ENCODE measurements around the gene IRX3.

DNA sequence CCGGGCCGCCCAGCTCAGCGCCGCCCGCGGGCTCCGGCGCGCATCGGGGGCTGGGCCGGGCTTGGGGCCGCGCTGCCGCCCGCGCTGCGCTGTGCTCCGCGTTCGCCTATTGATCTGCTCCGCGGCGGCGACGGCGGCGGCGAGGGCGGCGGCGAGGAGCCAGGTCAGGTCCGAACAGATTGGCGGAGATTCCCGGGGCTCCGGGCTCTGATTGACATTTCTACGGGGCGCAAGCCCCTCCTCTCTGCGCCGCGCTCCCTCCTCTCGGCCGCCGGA is 559 bp downstream of the IRX3 start:
- TF ChIP-seq, protein P1, sequence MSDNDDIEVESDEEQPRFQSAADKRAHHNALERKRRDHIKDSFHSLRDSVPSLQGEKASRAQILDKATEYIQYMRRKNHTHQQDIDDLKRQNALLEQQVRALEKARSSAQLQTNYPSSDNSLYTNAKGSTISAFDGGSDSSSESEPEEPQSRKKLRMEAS (IDR thresholded peaks at IDR 0.05; ENCODE audit: low read depth, low read length) = no peak
- TF ChIP-seq, protein P2, sequence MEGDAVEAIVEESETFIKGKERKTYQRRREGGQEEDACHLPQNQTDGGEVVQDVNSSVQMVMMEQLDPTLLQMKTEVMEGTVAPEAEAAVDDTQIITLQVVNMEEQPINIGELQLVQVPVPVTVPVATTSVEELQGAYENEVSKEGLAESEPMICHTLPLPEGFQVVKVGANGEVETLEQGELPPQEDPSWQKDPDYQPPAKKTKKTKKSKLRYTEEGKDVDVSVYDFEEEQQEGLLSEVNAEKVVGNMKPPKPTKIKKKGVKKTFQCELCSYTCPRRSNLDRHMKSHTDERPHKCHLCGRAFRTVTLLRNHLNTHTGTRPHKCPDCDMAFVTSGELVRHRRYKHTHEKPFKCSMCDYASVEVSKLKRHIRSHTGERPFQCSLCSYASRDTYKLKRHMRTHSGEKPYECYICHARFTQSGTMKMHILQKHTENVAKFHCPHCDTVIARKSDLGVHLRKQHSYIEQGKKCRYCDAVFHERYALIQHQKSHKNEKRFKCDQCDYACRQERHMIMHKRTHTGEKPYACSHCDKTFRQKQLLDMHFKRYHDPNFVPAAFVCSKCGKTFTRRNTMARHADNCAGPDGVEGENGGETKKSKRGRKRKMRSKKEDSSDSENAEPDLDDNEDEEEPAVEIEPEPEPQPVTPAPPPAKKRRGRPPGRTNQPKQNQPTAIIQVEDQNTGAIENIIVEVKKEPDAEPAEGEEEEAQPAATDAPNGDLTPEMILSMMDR (IDR thresholded peaks at IDR 0.05; ENCODE audit: low read depth, low read length) = no peak
- TF ChIP-seq MYC (IDR thresholded peaks at IDR 0.05; ENCODE audit: low read depth, low read length) = no peak
- TF ChIP-seq POLR2A (IDR thresholded peaks at IDR 0.05; ENCODE audit: extremely low read depth, insufficient read length) = no peak
